ENCODE results near the gene FAM174B.
"Not testable (repeated sequence)": the region's sequence is repeated elsewhere in the genome, so short reads cannot be mapped to it uniquely, and the experiment has no call there.

The FAM174B gene

GRCh38 chr15:92610101-92610520 lies 45.5 kb downstream of the FAM174B start:
- no peak overlapping the region for H3K27ac Mint-ChIP-seq
- H3K4me1 Mint-ChIP-seq = no peaks in the 10 kb centered on the region
- no peaks in the 10 kb centered on the region for H3K36me3 Mint-ChIP-seq (ENCODE audit: low read depth)
- ATAC-seq (no peak), DNase-seq (no peak)
- no peaks in the 10 kb centered on the region for H3K9me3 Mint-ChIP-seq
- no peaks in the 10 kb centered on the region for H3K27me3 Mint-ChIP-seq
- no peak overlapping the region for H3K4me3 Mint-ChIP-seq

- no peaks in the 10 kb centered on the region for H3K36me3 Mint-ChIP-seq (ENCODE audit: low read depth)
- H3K4me1 Mint-ChIP-seq = no peaks in the 10 kb centered on the region
- no peak overlapping the region for H3K27ac Mint-ChIP-seq
- H3K4me3 Mint-ChIP-seq = no peak overlapping the region
- no peaks in the 10 kb centered on the region for H3K9me3 Mint-ChIP-seq
- DNase-seq (no peak), ATAC-seq (no peak)
- H3K27me3 Mint-ChIP-seq = no peaks in the 10 kb centered on the region
Observed at GRCh38 chr15:92608866-92609700, 46.5 kb downstream of the FAM174B start.

GRCh38 chr15:92606836-92607150 lies 48.8 kb downstream of the FAM174B start:
- H3K9me3 Mint-ChIP-seq; H3K27me3 Mint-ChIP-seq; H3K4me1 Mint-ChIP-seq; H3K4me3 Mint-ChIP-seq; DNase-seq; H3K36me3 Mint-ChIP-seq (ENCODE audit: low read depth); ATAC-seq; H3K27ac Mint-ChIP-seq: not testable (repeated sequence)

- DNase-seq = no peak
- no peak for ATAC-seq
- no peaks in the 10 kb centered on the region for H3K27me3 Mint-ChIP-seq
- H3K9me3 Mint-ChIP-seq = no peaks in the 10 kb centered on the region
- no peaks in the 10 kb centered on the region for H3K36me3 Mint-ChIP-seq (ENCODE audit: low read depth)
- H3K4me1 Mint-ChIP-seq = no peaks in the 10 kb centered on the region
- no peak overlapping the region for H3K4me3 Mint-ChIP-seq
- H3K27ac Mint-ChIP-seq = no peak overlapping the region
Observed at GRCh38 chr15:92606126-92606835, 49.3 kb downstream of the FAM174B start.

GRCh38 chr15:92605225-92605944 lies 50.2 kb downstream of the FAM174B start:
- DNase-seq (no peak), ATAC-seq (no peak)
- Mint-ChIP-seq H3K4me3 (no peak overlapping the region), H3K4me1 (no peaks in the 10 kb centered on the region), H3K27ac (no peak overlapping the region), H3K9me3 (no peaks in the 10 kb centered on the region), H3K36me3 (ENCODE audit: low read depth) (no peaks in the 10 kb centered on the region), H3K27me3 (no peaks in the 10 kb centered on the region)

- Mint-ChIP-seq H3K27me3 (peaks cover 2% of the 10 kb centered on the region), H3K27ac (no peak overlapping the region), H3K36me3 (ENCODE audit: low read depth) (no peaks in the 10 kb centered on the region), H3K9me3 (no peaks in the 10 kb centered on the region), H3K4me1 (peaks cover 2% of the 10 kb centered on the region), H3K4me3 (no peak overlapping the region)
- ATAC-seq = no peak
- DNase-seq = no peak
Observed at GRCh38 chr15:92603743-92604470, 51.7 kb downstream of the FAM174B start.

- Mint-ChIP-seq H3K27ac (no peak overlapping the region), H3K36me3 (ENCODE audit: low read depth) (no peaks in the 10 kb centered on the region), H3K9me3 (no peaks in the 10 kb centered on the region), H3K4me3 (no peak overlapping the region), H3K4me1 (peaks cover 2% of the 10 kb centered on the region), H3K27me3 (peaks cover 2% of the 10 kb centered on the region)
- ATAC-seq (no peak), DNase-seq (no peak)
Observed at GRCh38 chr15:92603278-92603677, 52.3 kb downstream of the FAM174B start.

GRCh38 chr15:92602267-92602593 lies 53.3 kb downstream of the FAM174B start:
- peaks cover 2% of the 10 kb centered on the region for H3K4me1 Mint-ChIP-seq
- DNase-seq (no peak), ATAC-seq (no peak)
- no peak overlapping the region for H3K27ac Mint-ChIP-seq
- H3K36me3 Mint-ChIP-seq (ENCODE audit: low read depth) = no peaks in the 10 kb centered on the region
- H3K9me3 Mint-ChIP-seq = no peaks in the 10 kb centered on the region
- peaks cover 2% of the 10 kb centered on the region for H3K27me3 Mint-ChIP-seq
- H3K4me3 Mint-ChIP-seq = no peak overlapping the region

- H3K36me3 Mint-ChIP-seq (ENCODE audit: low read depth) = no peaks in the 10 kb centered on the region
- no peak overlapping the region for H3K27ac Mint-ChIP-seq
- no peak for DNase-seq
- H3K27me3 Mint-ChIP-seq = peaks cover 2% of the 10 kb centered on the region
- no peak overlapping the region for H3K4me3 Mint-ChIP-seq
- H3K9me3 Mint-ChIP-seq = no peaks in the 10 kb centered on the region
- ATAC-seq = no peak
- peaks cover 2% of the 10 kb centered on the region for H3K4me1 Mint-ChIP-seq
Observed at GRCh38 chr15:92601592-92602266, 53.8 kb downstream of the FAM174B start.

- no peak overlapping the region for H3K27ac Mint-ChIP-seq
- no peaks in the 10 kb centered on the region for H3K9me3 Mint-ChIP-seq
- DNase-seq (no peak), ATAC-seq (no peak)
- H3K4me1 Mint-ChIP-seq = peaks cover 2% of the 10 kb centered on the region
- H3K27me3 Mint-ChIP-seq = peaks cover 4% of the 10 kb centered on the region
- H3K4me3 Mint-ChIP-seq = no peak overlapping the region
- no peaks in the 10 kb centered on the region for H3K36me3 Mint-ChIP-seq (ENCODE audit: low read depth)
Observed at GRCh38 chr15:92600856-92601255, 54.7 kb downstream of the FAM174B start.

GRCh38 chr15:92599394-92599970 lies 56.1 kb downstream of the FAM174B start:
- Mint-ChIP-seq H3K27me3 (peaks cover 4% of the 10 kb centered on the region), H3K36me3 (ENCODE audit: low read depth) (no peaks in the 10 kb centered on the region), H3K4me3 (no peak overlapping the region), H3K9me3 (no peaks in the 10 kb centered on the region), H3K4me1 (peaks cover 2% of the 10 kb centered on the region), H3K27ac (no peak overlapping the region)
- DNase-seq (no peak), ATAC-seq (peak; percentile 61)

- ATAC-seq = no peak
- Mint-ChIP-seq H3K27me3 (peaks cover 4% of the 10 kb centered on the region), H3K36me3 (ENCODE audit: low read depth) (no peaks in the 10 kb centered on the region), H3K4me3 (no peak overlapping the region), H3K4me1 (peaks cover 2% of the 10 kb centered on the region), H3K9me3 (no peaks in the 10 kb centered on the region), H3K27ac (no peak overlapping the region)
- no peak for DNase-seq
Observed at GRCh38 chr15:92597548-92597947, 58.0 kb downstream of the FAM174B start.

- H3K27me3 Mint-ChIP-seq = peaks cover 4% of the 10 kb centered on the region
Observed at GRCh38 chr15:92596623-92597022, 59.0 kb downstream of the FAM174B start.

More at GRCh38 chr15:92596623-92597022, 59.0 kb downstream of the FAM174B start:
- H3K27ac Mint-ChIP-seq = no peak overlapping the region
- H3K4me3 Mint-ChIP-seq = no peak overlapping the region
- H3K9me3 Mint-ChIP-seq = no peaks in the 10 kb centered on the region
- ATAC-seq = no peak
- H3K4me1 Mint-ChIP-seq = peaks cover 2% of the 10 kb centered on the region
- no peak for DNase-seq
- H3K36me3 Mint-ChIP-seq (ENCODE audit: low read depth) = no peaks in the 10 kb centered on the region
